ENCODE data around the gene KCNT1. TPM values are rescaled to one million over a fixed set of nuclear protein-coding genes. Genes with fewer than 3 reads are reported as not detected.

The KCNT1 gene
- total RNA-seq, 1 donor from 2014 or later, result not detected

GRCh38 chr9:135783540-135784245 lies 81.7 kb downstream of the KCNT1 start:
- no peak for DNase-seq (ENCODE audit: low read depth)
- TF ChIP-seq CTCF (IDR thresholded peaks at IDR 0.05; ENCODE audit: insufficient read depth, low read length, poor library complexity, severe bottlenecking), result no peak
- Histone ChIP-seq H3K36me3 (ENCODE audit: control insufficient read depth, insufficient read depth, low read length) (no peaks in the 10 kb centered on the region), H3K27me3 (ENCODE audit: control insufficient read depth, insufficient read depth, low read length) (no peaks in the 10 kb centered on the region), H3K4me3 (ENCODE audit: low read depth, low read length) (no peak overlapping the region)

GRCh38 chr9:135785013-135785575 lies 83.1 kb downstream of the KCNT1 start:
- Histone ChIP-seq H3K4me3 (ENCODE audit: low read depth, low read length) (no peak overlapping the region), H3K27me3 (ENCODE audit: control insufficient read depth, insufficient read depth, low read length) (no peaks in the 10 kb centered on the region), H3K36me3 (ENCODE audit: control insufficient read depth, insufficient read depth, low read length) (no peaks in the 10 kb centered on the region)
- no peak for TF ChIP-seq CTCF (IDR thresholded peaks at IDR 0.05; ENCODE audit: insufficient read depth, low read length, poor library complexity, severe bottlenecking)
- no peak for DNase-seq (ENCODE audit: low read depth)

- Histone ChIP-seq H3K27me3 (ENCODE audit: control insufficient read depth, insufficient read depth, low read length) (no peaks in the 10 kb centered on the region), H3K36me3 (ENCODE audit: control insufficient read depth, insufficient read depth, low read length) (no peaks in the 10 kb centered on the region), H3K4me3 (ENCODE audit: low read depth, low read length) (no peak overlapping the region)
- TF ChIP-seq CTCF (IDR thresholded peaks at IDR 0.05; ENCODE audit: insufficient read depth, low read length, poor library complexity, severe bottlenecking), result no peak
- DNase-seq (ENCODE audit: low read depth), result no peak
Measured at GRCh38 chr9:135786146-135786690, 84.2 kb downstream of the KCNT1 start.

GRCh38 chr9:135787317-135787716 lies 85.3 kb downstream of the KCNT1 start:
- Histone ChIP-seq H3K36me3 (ENCODE audit: control insufficient read depth, insufficient read depth, low read length) (no peaks in the 10 kb centered on the region), H3K27me3 (ENCODE audit: control insufficient read depth, insufficient read depth, low read length) (no peaks in the 10 kb centered on the region), H3K4me3 (ENCODE audit: low read depth, low read length) (no peak overlapping the region)
- no peak for TF ChIP-seq CTCF (IDR thresholded peaks at IDR 0.05; ENCODE audit: insufficient read depth, low read length, poor library complexity, severe bottlenecking)
- DNase-seq (ENCODE audit: low read depth), result no peak

- H3K27me3 ChIP-seq (ENCODE audit: control insufficient read depth, insufficient read depth, low read length), result no peaks in the 10 kb centered on the region
- no peak overlapping the region for H3K4me3 ChIP-seq (ENCODE audit: low read depth, low read length)
- no peak for TF ChIP-seq CTCF (IDR thresholded peaks at IDR 0.05; ENCODE audit: insufficient read depth, low read length, poor library complexity, severe bottlenecking)
- DNase-seq (ENCODE audit: low read depth), result no peak
- no peaks in the 10 kb centered on the region for H3K36me3 ChIP-seq (ENCODE audit: control insufficient read depth, insufficient read depth, low read length)
Measured at GRCh38 chr9:135787776-135788575, 86.0 kb downstream of the KCNT1 start.
